GDM1 (cell line): Measurements from ENCODE around the gene INSYN2B.
A peak's percentile ranks its signal among the peaks of the same experiment; 100 is the strongest.
"Not testable (repeated sequence)": the region's sequence is repeated elsewhere in the genome, so short reads cannot be mapped to it uniquely, and the experiment has no call there.

ENCODE experiments used
- DNase-seq: peaks from one replicate; lab custom pipeline; 2025; lab: John Stamatoyannopoulos, UW

The INSYN2B gene

GRCh38 chr5:169971780-169972179 is 8.5 kb downstream of the INSYN2B start:
- no peak for DNase-seq

- DNase-seq, result no peak
These were observed 9.2 kb downstream of the INSYN2B start for GRCh38 chr5:169970911-169971765.

- no peak for DNase-seq
These were observed 10.0 kb downstream of the INSYN2B start for GRCh38 chr5:169970339-169970738.

- DNase-seq, result no peak
These were observed 16.0 kb downstream of the INSYN2B start for GRCh38 chr5:169964246-169964645.

GRCh38 chr5:169960659-169961058 is 19.6 kb downstream of the INSYN2B start:
- DNase-seq, result no peak

- no peak for DNase-seq
These were observed 22.0 kb downstream of the INSYN2B start for GRCh38 chr5:169958278-169958677.

GRCh38 chr5:169956756-169957155 is 23.5 kb downstream of the INSYN2B start:
- no peak for DNase-seq

GRCh38 chr5:169956126-169956525 is 24.2 kb downstream of the INSYN2B start:
- no peak for DNase-seq

GRCh38 chr5:169954786-169955185 is 25.5 kb downstream of the INSYN2B start:
- no peak for DNase-seq

- not testable (repeated sequence) for DNase-seq
These were observed 27.1 kb downstream of the INSYN2B start for GRCh38 chr5:169953196-169953595.

- DNase-seq, result no peak
These were observed 30.0 kb downstream of the INSYN2B start for GRCh38 chr5:169950333-169950732.

GRCh38 chr5:169946743-169947295 is 33.5 kb downstream of the INSYN2B start:
- DNase-seq, result no peak

GRCh38 chr5:169945831-169946261 is 34.4 kb downstream of the INSYN2B start:
- peak; percentile 30 for DNase-seq

GRCh38 chr5:169944922-169945680 is 35.2 kb downstream of the INSYN2B start:
- DNase-seq, result no peak

- DNase-seq, result no peak
These were observed 36.2 kb downstream of the INSYN2B start for GRCh38 chr5:169944115-169944514.

- DNase-seq, result no peak
These were observed 37.3 kb downstream of the INSYN2B start for GRCh38 chr5:169943026-169943425.

GRCh38 chr5:169942181-169942580 is 38.1 kb downstream of the INSYN2B start:
- no peak for DNase-seq

GRCh38 chr5:169941542-169941941 is 38.8 kb downstream of the INSYN2B start:
- no peak for DNase-seq

GRCh38 chr5:169939731-169940130 is 40.6 kb downstream of the INSYN2B start:
- no peak for DNase-seq

- DNase-seq, result no peak
These were observed 41.9 kb downstream of the INSYN2B start for GRCh38 chr5:169938439-169938838.

- DNase-seq, result no peak
These were observed 44.5 kb downstream of the INSYN2B start for GRCh38 chr5:169935762-169936161.

- DNase-seq, result no peak
These were observed 45.3 kb downstream of the INSYN2B start for GRCh38 chr5:169934990-169935389.

GRCh38 chr5:169933616-169934015 is 46.7 kb downstream of the INSYN2B start:
- no peak for DNase-seq
